ENCODE data around the gene ZNF516. TPM values are rescaled to one million over a fixed set of nuclear protein-coding genes. Genes with fewer than 3 reads are reported as not detected.

Gene ZNF516
- total RNA-seq, 2 experiments from 2014 or later = 2.5 to 3.3 TPM

DNA sequence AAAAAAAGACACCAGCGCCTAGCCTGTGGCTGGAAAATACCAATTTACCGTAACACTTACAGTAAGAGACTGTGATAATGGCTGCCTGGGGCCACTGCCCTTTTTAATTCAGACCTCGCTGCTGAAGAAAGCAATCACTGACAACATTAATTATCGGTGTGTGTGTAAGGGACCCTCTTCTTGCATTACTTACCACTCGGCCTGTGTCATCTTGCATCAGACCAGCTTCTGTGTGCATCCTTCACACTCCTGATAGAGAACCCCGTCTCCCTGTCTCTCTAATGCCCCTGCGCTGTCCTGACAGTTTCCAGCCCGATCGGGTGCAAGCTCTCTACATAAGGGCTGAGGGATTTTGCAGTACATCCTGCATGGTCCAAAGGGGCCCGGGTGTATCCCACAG, 124.4 kb downstream of the ZNF516 start:
- H3K4me3 Mint-ChIP-seq = no peak overlapping the region
- ChIA-PET POLR2A (interaction anchor here (0.8 kb wide), 1 partner anchor 12 kb away, joined by 3 read pairs; no protein-coding TSS in a partner anchor), CTCF (no interaction called here)
- no peak for ATAC-seq
- H3K27me3 Mint-ChIP-seq (ENCODE audit: low read depth) = no peaks in the 10 kb centered on the region
- no peak for DNase-seq
- H3K9me3 Mint-ChIP-seq (ENCODE audit: insufficient read depth) = no peaks in the 10 kb centered on the region
- peaks cover 37% of the 10 kb centered on the region for H3K4me1 Mint-ChIP-seq (ENCODE audit: low read depth)
- peaks cover 4% of the 10 kb centered on the region for H3K36me3 Mint-ChIP-seq (ENCODE audit: low read depth)
- no peak overlapping the region for H3K27ac Mint-ChIP-seq

DNA sequence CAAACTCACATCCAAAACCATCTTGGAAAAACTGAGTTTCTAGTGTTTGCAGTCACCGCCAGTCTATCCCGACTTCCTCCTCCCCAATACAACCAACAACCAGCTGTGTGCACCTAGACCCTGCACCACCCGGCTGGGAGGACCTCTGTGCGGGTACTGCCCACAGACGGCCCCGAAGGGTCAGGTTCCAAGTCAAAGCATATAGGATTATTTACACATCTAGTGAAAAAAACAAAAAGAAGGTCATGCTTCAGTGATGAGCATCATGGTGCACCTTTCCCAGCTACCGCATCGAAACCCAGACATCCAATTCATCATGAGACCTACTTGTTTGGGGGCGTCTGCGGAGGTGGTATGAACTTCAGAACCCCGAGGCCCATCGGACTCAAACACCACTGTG, 124.8 kb downstream of the ZNF516 start:
- Mint-ChIP-seq H3K27me3 (ENCODE audit: low read depth) (no peaks in the 10 kb centered on the region), H3K9me3 (ENCODE audit: insufficient read depth) (no peaks in the 10 kb centered on the region), H3K36me3 (ENCODE audit: low read depth) (peaks cover 4% of the 10 kb centered on the region), H3K27ac (no peak overlapping the region), H3K4me3 (no peak overlapping the region), H3K4me1 (ENCODE audit: low read depth) (peaks cover 32% of the 10 kb centered on the region)
- ChIA-PET POLR2A (interaction anchor here (0.8 kb wide), 1 partner anchor 11 kb away, joined by 3 read pairs; no protein-coding TSS in a partner anchor), CTCF (no interaction called here)
- no peak for DNase-seq
- ATAC-seq = no peak

DNA sequence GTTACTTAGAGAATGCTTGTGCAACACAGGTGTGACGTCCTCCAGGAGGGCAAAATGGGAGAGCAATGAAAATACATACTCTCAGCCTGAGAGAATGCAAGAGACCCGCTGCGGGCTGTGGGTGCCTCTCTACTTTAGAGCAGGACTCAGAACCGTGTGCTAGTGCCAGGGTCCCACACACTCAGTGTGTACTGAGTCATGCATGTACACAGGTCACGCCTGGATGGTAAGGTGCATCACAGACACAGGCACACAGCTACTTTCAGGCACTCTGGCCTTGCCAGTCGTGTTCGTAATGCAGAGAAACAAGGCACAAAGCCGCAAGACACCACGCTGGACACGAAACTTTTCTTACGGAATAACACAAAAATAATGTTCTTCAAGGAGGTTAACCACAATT, 125.3 kb downstream of the ZNF516 start:
- peaks cover 4% of the 10 kb centered on the region for H3K36me3 Mint-ChIP-seq (ENCODE audit: low read depth)
- CTCF ChIA-PET = no interaction called here

DNA sequence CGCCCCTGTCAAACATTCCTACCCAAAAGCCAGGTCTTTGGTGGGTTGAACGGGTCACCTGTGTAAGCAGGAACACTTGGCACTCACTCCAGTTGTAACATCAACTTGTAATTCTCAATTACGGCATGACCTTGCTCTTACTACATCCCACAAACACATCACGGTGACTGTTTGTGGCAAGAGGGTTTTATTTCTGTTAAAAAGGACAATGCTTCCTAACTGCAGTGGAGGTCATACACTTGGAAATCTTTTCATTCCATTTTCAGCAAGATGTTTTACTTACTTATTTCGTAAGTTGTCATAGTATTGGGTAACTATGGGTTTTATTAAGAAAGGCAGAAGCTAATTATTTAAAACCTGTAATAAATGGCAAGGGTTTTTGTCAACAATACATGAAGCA, 126.1 kb downstream of the ZNF516 start:
- Mint-ChIP-seq H3K9me3 (ENCODE audit: insufficient read depth) (no peaks in the 10 kb centered on the region), H3K4me1 (ENCODE audit: low read depth) (peaks cover 26% of the 10 kb centered on the region), H3K36me3 (ENCODE audit: low read depth) (peaks cover 4% of the 10 kb centered on the region), H3K27ac (no peak overlapping the region), H3K27me3 (ENCODE audit: low read depth) (no peaks in the 10 kb centered on the region), H3K4me3 (no peak overlapping the region)
- no peak for ATAC-seq
- ChIA-PET CTCF (no interaction called here), POLR2A (no interaction called here)
- no peak for DNase-seq

More for the DNA sequence above, 125.3 kb downstream of the ZNF516 start:
- H3K4me1 Mint-ChIP-seq (ENCODE audit: low read depth) = peaks cover 28% of the 10 kb centered on the region
- POLR2A ChIA-PET = no interaction called here
- no peak for ATAC-seq
- no peak for DNase-seq
- H3K27me3 Mint-ChIP-seq (ENCODE audit: low read depth) = no peaks in the 10 kb centered on the region
- no peak overlapping the region for H3K27ac Mint-ChIP-seq
- no peaks in the 10 kb centered on the region for H3K9me3 Mint-ChIP-seq (ENCODE audit: insufficient read depth)
- no peak overlapping the region for H3K4me3 Mint-ChIP-seq

DNA sequence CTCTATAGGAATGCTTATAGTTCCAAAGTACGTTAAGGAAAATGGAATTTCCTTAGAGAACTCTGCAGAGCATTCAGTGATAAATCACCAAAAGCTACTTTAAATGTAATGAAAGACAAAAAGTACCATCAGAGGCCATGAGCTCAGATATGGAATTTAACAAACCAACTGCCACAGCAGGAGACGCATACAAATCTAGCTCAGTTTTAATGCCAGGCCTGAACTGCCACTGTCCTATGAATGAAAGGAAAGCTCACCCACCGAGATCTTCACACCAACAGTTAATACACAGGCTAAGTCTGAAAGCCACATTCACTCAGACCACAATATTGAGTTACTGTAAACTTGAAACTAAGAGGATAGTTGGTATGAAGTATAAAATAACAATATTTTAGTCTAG, 126.8 kb downstream of the ZNF516 start:
- POLR2A ChIA-PET = no interaction called here
- Mint-ChIP-seq H3K9me3 (ENCODE audit: insufficient read depth) (no peaks in the 10 kb centered on the region), H3K4me3 (no peak overlapping the region), H3K27ac (no peak overlapping the region), H3K4me1 (ENCODE audit: low read depth) (peaks cover 21% of the 10 kb centered on the region), H3K27me3 (ENCODE audit: low read depth) (no peaks in the 10 kb centered on the region), H3K36me3 (ENCODE audit: low read depth) (peaks cover 4% of the 10 kb centered on the region)
- ATAC-seq (no peak), DNase-seq (no peak)
- CTCF ChIA-PET = no interaction called here

DNA sequence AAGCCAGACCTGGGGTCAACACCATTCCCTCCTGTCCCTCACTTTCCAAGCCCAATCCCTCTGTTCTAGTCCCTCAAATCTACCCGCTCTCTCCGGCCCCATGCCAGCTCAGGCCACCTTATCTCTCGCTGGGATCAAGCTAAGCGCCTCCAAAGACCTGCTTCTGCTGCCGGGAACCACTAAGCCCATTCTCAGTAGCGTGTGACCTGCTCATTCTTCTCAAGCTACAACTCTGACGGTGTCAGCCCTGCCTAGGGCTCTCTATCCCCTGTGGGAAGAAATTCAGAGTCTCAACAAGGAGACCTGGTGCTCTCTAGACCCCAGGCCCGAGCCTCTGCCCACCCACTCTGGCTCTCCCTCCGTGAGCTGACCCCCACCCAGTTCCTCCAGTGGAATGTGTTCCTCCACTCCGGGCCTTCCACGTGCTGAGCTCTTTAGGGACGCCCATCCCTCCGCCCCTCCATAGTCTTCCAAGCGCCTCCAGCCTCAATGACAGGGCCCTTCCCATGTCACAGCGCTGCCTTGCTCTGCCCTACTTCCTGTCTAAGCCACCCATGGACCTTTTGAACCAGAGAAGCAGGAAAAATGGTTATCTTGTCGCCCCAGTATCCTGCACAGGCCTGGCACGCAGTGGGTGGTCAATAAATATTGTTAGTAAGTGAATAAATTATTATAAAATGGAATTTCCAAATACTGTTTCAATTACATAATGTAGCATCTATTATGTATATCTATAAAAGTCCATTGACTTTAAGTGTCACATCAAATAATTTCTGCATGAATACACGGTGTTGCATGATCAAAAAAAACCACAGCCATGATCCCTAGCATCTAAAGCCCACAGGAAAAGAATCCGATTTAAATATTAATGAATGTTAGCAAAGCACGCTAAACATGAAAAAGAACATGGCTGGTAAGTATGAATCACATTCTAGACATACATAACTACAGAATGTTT, 127.6 kb downstream of the ZNF516 start:
- DNase-seq (no peak), ATAC-seq (no peak)
- ChIA-PET CTCF (no interaction called here), POLR2A (no interaction called here)
- H3K9me3 Mint-ChIP-seq (ENCODE audit: insufficient read depth) = no peaks in the 10 kb centered on the region
- H3K27ac Mint-ChIP-seq = no peak overlapping the region
- no peak overlapping the region for H3K4me3 Mint-ChIP-seq
- H3K27me3 Mint-ChIP-seq (ENCODE audit: low read depth) = no peaks in the 10 kb centered on the region
- peaks cover 2% of the 10 kb centered on the region for H3K36me3 Mint-ChIP-seq (ENCODE audit: low read depth)
- peaks cover 13% of the 10 kb centered on the region for H3K4me1 Mint-ChIP-seq (ENCODE audit: low read depth)

DNA sequence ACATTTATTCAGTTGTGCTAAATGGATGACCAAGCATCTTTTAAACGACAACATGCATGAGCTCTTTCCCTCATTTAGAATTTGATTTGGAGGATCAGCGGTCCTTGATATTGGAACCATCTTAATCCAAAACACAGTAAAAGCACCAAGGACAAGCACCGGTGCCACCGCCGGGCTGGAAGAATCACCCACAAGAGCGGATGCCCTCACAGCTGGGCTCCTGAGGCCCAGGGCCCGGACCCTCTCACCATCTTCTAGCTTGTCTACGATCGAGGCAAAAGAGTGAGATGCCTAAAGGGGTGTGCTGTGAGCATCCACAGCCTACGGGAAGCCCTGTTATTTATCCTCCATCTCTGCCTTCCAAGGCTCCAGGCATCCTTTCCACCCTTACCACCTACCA, 129.5 kb downstream of the ZNF516 start:
- Mint-ChIP-seq H3K4me3 (no peak overlapping the region), H3K27me3 (ENCODE audit: low read depth) (no peaks in the 10 kb centered on the region), H3K27ac (no peak overlapping the region), H3K9me3 (ENCODE audit: insufficient read depth) (no peaks in the 10 kb centered on the region), H3K36me3 (ENCODE audit: low read depth) (peaks cover 2% of the 10 kb centered on the region), H3K4me1 (ENCODE audit: low read depth) (peaks cover 13% of the 10 kb centered on the region)
- no peak for ATAC-seq
- DNase-seq = no peak
- POLR2A ChIA-PET = no interaction called here
- CTCF ChIA-PET = interaction anchor here (1.8 to 2.6 kb wide), 2 partner anchors 8 to 33 kb away, joined by 5 to 8 read pairs; no protein-coding TSS in a partner anchor

DNA sequence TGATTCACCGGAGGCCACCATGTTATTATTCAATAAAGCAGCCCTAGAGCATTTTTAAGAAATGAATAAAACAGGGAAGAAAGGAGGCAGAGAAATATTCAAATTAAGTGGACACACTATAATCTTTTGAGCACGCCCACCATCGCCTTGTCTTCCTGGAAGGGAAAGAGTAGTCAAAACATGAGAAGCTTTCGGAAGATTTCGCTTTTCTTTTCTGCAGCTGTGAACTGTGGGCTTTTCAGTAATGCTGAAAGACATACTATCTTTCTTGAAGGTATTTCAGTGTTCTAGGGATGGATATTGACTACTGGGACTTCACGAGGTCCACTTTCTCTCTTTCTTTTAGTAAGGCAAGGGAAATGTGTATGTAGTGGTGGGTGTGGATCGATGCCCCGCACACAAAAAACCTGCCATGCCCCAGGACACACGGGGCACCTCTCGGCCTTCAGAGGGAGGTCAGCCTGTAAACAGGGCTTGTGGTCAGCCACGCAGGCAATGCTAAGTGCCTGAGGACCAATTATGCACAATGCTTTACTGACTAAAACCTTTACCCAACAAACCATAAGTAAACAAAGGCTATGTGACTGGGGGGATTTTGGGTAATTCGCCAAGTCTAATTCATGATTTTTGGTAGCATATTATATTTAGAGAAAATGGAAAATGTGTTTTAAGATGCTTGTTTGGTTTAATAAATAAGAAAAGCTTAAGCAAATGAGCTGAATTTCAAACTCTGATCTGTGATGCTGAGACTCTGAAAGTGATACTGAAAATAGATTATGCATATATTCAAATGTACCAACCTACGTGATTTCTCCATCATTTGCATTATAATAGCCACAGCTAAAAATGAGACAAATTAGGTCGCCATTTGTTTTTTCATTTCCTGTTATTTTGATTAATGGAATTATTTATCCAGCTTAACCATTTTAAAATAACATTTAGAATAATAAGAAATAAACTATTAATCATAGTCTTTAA, 130.5 kb downstream of the ZNF516 start:
- no peaks in the 10 kb centered on the region for H3K36me3 Mint-ChIP-seq (ENCODE audit: low read depth)
- H3K4me1 Mint-ChIP-seq (ENCODE audit: low read depth) = peaks cover 13% of the 10 kb centered on the region
- no peak overlapping the region for H3K4me3 Mint-ChIP-seq
- no peaks in the 10 kb centered on the region for H3K9me3 Mint-ChIP-seq (ENCODE audit: insufficient read depth)
- ATAC-seq = no peak
- ChIA-PET POLR2A (no interaction called here), CTCF (interaction anchor here (1.8 to 2.6 kb wide), 2 partner anchors 9 to 34 kb away, joined by 5 to 8 read pairs; no protein-coding TSS in a partner anchor)
- H3K27ac Mint-ChIP-seq = no peak overlapping the region
- DNase-seq = no peak
- no peaks in the 10 kb centered on the region for H3K27me3 Mint-ChIP-seq (ENCODE audit: low read depth)

DNA sequence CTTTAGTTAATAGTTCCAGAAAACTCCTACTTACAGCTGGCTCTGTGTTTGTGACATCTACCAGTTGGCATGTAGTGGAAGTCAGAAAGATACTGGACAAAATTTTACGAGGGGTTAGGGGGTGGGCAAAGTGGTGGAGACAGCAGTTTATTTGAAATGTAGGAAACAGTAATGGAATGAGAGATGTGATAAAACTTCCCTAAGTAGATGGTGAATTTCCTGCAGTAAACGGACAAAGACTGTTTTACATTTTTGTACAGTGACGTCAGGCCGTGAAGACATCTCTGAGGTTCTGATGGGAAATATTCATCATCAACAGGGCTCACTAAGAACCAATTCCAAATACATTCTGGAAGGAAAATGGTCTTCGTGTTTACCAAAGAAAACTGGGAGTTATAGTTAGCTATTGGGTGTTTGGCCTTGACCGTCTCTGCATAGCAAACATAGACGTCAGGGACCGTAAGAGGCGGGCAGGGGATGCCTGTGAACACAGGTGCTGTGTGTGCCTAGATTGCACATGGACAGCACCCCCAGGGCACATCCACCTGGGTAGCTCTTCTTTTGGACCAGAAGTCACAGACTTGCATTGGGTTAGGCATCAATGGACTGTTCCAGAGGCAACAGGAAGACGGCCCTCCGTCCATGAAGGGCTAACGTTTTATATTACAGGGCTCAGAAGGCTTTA, 131.5 kb downstream of the ZNF516 start:
- peaks cover 13% of the 10 kb centered on the region for H3K4me1 Mint-ChIP-seq (ENCODE audit: low read depth)
- ChIA-PET POLR2A (no interaction called here), CTCF (interaction anchor here (1.8 to 2.6 kb wide), 2 partner anchors 10 to 35 kb away, joined by 5 to 8 read pairs; no protein-coding TSS in a partner anchor)
- ATAC-seq = no peak
- no peak overlapping the region for H3K27ac Mint-ChIP-seq
- H3K4me3 Mint-ChIP-seq = no peak overlapping the region
- no peaks in the 10 kb centered on the region for H3K9me3 Mint-ChIP-seq (ENCODE audit: insufficient read depth)
- no peak for DNase-seq
- no peaks in the 10 kb centered on the region for H3K36me3 Mint-ChIP-seq (ENCODE audit: low read depth)
- H3K27me3 Mint-ChIP-seq (ENCODE audit: low read depth) = no peaks in the 10 kb centered on the region

DNA sequence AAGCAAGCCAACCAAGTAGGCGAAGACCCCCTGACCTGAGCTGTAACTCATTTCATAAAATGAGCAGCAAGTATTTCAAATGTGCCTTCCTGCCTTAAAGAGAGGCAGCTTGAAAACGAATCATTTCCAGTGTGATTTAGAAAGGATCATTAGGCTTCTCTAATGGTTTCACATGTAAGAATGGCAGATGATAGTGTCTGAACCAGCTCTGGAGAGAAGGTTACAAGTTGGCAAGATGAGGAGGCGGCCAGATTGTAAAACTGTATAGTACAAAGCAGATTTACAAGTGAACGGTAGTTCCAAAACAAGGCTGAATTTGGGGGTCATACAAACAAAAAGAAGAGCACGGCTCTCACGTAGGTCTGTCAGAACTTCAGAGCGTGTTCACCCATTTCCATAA, 132.4 kb downstream of the ZNF516 start:
- ChIA-PET CTCF (no interaction called here), POLR2A (no interaction called here)
- ATAC-seq (no peak), DNase-seq (no peak)
- Mint-ChIP-seq H3K4me1 (ENCODE audit: low read depth) (peaks cover 11% of the 10 kb centered on the region), H3K27ac (no peak overlapping the region), H3K27me3 (ENCODE audit: low read depth) (no peaks in the 10 kb centered on the region), H3K9me3 (ENCODE audit: insufficient read depth) (no peaks in the 10 kb centered on the region), H3K4me3 (no peak overlapping the region), H3K36me3 (ENCODE audit: low read depth) (no peaks in the 10 kb centered on the region)

DNA sequence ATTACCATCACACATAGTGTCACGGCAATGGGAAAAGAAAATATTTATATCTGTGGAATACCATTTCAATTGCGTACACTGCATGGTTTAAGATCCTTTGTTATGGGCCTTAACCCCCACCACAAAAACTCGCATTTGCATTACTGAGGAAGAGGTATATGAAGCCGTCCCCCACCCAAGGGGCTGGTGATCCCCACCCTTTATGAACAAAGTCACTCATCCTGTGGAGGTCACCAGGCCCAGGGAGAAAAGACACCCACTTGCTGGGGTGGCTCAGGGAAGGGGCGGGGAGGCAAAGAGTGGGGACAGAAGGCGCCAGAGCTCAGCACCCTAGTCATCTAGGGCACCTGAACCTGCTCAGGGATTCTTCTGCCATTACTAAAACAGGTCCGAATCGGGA, 133.8 kb downstream of the ZNF516 start:
- Mint-ChIP-seq H3K4me3 (no peak overlapping the region), H3K9me3 (ENCODE audit: insufficient read depth) (no peaks in the 10 kb centered on the region), H3K36me3 (ENCODE audit: low read depth) (no peaks in the 10 kb centered on the region), H3K4me1 (ENCODE audit: low read depth) (peaks cover 11% of the 10 kb centered on the region), H3K27me3 (ENCODE audit: low read depth) (no peaks in the 10 kb centered on the region), H3K27ac (no peak overlapping the region)
- DNase-seq (no peak), ATAC-seq (no peak)
- CTCF ChIA-PET = interaction anchor here (1.0 kb wide), 1 partner anchor 11 kb away, joined by 3 read pairs; no protein-coding TSS in a partner anchor
- POLR2A ChIA-PET = no interaction called here
